ENCODE results near the gene PAQR7.
A peak's percentile ranks its signal among the peaks of the same experiment; 100 is the strongest.

Gene PAQR7, protein sequence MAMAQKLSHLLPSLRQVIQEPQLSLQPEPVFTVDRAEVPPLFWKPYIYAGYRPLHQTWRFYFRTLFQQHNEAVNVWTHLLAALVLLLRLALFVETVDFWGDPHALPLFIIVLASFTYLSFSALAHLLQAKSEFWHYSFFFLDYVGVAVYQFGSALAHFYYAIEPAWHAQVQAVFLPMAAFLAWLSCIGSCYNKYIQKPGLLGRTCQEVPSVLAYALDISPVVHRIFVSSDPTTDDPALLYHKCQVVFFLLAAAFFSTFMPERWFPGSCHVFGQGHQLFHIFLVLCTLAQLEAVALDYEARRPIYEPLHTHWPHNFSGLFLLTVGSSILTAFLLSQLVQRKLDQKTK

GRCh38 chr1:25875154-25875855 is at the start of gene PAQR7:
TSS of gene PAQR7 (minus strand) at chr1:25875708. CDS start at chr1:25863839, 11,869 bp downstream.
- DNase-seq: peak; percentile 63

DNA sequence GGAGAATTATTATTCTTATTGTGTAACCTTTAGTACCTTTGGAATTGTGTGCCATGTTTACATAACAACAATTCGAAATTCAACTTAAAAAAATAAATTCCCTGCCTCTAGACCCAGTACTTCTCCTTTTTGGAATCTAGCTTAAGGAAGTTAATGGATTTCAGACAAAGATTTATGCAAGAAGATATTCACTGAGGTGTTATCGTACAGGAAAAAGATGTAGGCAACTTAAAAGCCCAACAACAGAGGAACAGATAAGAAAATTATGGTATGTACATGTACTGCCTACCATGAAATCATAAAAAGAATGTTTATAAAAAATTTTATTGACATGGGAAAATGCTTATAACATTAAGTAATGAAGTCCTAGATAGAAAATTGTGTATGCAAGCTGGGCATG is 48.9 kb upstream of the PAQR7 start:
- no peak for DNase-seq

DNA sequence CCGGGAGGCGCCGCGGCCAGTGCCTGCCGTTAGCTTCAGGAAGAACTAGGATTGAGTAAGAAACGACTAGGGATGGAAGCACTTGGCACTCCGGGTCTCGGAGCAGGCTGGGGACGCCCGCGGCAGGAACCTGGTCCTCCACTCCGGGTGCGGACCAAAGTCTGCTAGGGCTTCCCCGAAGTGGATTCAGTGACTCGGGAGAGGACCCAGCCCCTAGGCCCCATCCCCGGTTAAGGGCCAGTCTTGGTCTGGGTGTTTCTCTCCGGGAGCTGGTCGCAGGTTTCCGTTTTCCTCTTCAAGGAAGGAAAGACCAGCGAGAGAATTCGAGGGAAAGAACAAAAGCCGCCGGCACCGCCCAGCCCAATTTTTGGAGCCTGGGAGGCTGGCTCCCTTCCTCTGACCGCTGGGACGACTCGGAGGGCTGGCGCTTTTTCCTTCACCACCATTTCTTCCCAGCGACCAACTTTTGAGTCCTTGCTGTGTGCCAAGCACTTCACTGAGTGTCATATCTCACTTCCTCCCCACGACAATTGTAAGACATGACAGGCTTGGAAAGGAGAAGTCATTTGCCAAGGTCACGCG is 47.6 kb upstream of the PAQR7 start:
- DNase-seq: peak; percentile 17

DNA sequence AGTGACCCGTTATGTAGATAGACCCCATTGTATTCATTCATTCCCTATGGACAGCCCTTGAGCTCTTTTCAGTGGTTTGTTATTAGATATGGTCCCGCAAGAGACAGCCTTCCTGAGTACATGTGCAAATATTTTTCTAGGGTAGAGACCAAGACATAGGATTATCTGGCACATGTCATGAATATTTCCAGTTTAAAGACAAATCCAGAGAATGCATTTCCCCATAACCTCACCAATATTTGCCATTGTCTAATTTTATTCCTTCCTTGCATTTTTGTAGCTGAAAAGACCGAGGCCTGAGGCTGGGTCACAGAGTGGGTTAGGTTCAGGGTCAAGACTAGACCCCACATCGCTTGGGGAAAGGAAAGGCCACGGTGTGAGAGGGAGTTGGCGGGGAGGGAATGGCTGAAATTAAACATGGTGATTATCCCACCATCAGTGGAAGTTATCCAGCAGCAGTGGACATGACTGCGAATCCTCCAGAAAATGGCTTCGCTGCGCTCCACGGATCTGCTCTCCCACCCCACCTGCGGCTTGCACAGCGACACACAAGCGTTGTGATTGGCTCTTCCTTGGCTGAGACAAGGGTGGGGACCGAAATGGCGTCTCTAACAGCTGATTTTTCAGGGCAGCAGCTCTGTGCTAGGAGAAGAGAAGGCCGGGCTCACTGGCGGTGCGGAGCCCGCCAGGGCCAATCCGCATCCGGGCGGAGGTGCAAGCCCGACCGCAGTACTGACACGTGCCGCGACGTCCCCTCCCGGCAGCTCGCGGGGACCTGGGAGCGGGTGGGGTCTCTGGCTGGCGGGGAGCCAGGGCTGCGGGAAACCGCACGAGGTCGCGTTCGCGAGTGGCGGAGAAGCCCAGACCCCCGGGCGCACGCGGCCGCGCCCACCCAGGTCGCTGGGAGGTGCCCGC is 46.8 kb upstream of the PAQR7 start:
- DNase-seq: peak; percentile 51

DNA sequence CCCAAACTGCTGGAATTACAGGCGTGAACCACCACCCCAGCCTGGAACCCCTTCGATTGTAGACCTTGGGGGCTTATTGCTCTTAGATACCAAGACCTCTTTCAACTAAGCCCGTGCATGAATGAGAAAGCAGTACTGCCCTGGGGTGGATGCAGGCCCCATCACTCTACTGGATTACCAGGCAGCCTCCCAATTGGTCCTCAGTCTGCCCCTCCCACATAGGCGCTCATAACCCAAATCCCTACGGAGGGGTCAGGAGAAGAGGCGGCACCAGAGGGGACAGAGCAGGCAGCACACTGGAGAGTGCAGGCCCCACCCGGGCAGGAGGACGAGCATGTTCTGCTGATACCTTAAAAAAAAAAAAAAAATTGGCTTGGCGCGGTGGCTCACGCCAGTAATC is 43.1 kb upstream of the PAQR7 start:
- DNase-seq: no peak

DNA sequence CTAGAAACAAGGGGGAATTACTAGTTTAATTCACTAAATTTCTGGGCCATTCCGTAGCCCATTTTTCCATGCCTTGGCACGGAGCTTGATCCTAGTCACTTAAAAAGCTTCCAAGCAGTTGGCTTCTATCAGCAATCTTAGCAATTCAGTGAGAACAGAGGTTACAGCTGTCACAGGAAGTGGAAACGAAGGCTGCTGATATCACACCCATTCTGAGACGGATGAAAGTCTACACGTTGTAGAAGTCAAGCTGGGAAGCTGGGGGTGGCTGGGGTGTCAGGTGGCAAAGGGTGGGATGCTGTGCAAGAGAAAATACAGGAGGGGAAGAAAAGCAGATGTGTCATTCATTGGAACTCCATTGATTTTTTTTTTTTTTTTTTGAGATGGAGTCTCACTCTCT is 42.5 kb upstream of the PAQR7 start:
- DNase-seq: peak; percentile 43

DNA sequence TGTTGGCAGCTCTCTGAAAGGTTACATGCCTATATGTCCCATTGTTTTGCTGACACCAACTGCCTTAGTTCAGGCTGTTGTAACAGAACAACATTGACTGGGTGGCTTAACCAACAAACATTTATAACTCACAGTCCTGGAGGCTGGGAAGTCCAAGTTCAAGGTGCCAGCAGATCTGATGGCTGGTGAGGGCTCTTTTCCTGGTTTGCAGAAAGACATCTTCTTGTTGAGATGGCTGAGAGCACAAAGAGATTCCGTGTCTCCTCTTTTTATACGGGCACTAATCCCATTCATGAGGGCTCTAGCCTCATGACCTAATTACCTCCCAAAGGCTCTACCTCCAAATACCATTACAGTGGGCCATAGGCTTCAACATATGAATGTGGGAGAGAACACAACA is 41.0 kb upstream of the PAQR7 start:
- DNase-seq: no peak

- no peak for DNase-seq
Measured at GRCh38 chr1:25914074-25914995, 38.8 kb upstream of the PAQR7 start.

DNA sequence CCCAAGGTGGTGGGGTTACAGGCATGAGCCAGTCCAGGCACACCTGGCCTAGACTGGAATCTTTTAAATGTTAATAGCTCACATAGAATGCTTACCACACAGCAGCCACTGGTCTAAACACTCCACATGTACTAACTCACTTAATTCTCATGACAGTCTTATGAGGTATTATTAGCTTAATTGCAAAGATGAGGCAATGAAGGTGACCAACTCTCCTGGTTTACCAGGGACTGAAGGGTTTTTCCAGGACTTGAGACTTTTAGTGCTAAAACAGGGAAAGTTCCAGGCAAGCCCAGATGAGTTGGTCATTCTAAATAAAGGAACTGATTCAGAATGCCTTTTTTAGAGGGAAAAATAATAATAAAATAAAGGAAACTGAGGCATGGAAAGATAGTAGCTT is 37.7 kb upstream of the PAQR7 start:
- DNase-seq: no peak

DNA sequence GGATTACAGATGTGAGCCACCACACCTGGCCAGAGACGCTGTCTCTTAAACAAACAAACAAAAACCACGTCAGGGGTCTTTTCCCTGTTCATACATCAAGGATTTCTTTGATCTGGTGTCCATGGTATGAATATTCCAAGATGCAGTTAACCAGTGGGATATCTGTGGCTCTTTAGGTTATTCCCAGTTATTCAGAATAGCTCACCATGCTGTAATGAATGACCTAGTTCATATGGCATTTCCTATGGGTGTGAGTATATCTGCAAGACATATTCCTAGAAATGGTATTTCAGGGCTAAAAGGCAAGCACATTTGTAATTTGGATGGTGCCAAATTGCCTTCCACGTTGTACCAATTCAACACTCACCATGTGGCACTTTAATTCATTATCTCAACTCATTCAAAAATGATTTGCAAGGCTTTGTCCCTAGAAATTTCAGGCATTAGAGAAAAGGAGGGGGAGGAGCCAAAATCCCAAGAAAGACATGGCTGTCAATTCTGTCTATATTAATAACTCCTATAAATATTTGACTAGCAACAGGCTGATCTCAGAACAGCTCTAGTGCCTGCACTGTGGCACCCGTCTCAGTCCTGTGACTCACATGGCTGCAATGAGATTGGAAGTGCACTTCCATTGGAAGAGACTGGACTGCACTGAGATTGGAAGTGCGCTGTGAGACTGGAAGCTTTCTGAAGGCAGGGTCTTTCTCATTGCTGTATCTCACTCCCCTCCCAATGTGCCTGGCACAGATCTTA is 36.7 kb upstream of the PAQR7 start:
- no peak for DNase-seq

DNA sequence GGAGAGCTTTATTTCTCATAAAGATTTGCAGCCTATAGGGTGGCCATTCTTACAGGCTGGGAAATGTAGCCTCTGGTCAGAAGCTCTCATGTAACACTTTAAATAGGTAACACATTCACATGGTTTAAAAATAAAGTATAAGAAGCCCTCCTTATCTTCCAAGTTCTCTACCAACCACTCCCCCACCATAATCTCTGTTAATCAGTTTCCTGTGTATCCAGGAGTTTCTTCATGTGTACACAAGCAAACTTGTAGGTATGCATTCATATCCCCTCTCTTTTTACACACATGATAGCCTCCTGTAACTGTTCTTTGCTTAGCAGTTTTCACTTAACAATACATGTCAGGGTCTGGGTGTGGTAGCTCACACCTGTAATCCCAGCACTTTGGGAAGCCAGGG is 35.7 kb upstream of the PAQR7 start:
- DNase-seq: no peak

- DNase-seq: no peak
Measured at GRCh38 chr1:25909040-25909439, 33.5 kb upstream of the PAQR7 start.

- DNase-seq: no peak
Measured at GRCh38 chr1:25908161-25908560, 32.7 kb upstream of the PAQR7 start.

DNA sequence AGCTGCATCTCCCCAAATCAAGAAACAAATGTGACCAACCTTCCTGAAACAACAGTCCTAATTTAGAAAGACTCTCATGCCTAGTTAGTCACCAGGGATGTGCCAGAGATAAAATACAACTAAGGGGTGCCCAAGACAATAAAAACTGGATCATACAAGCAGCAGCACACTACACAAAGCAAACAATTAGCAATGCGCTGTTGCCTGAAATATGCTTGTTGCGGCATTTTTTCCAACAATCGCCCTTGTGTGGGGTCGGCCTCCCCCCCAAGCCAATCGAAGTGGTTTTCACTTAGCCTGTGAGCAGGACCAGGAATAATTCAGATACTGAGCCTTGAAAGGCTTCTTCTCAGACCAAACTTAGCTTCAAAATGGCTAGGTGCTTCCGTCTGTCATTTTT is 32.1 kb upstream of the PAQR7 start:
- no peak for DNase-seq

- DNase-seq: no peak
Measured at GRCh38 chr1:25906644-25907300, 31.3 kb upstream of the PAQR7 start.

GRCh38 chr1:25905680-25906643 is 30.5 kb upstream of the PAQR7 start, which contains the start of gene STMN1:
TSS of gene STMN1 (minus strand) at chr1:25906419. CDS start at chr1:25904676, 1,743 bp downstream.
- DNase-seq: peak; percentile 96

DNA sequence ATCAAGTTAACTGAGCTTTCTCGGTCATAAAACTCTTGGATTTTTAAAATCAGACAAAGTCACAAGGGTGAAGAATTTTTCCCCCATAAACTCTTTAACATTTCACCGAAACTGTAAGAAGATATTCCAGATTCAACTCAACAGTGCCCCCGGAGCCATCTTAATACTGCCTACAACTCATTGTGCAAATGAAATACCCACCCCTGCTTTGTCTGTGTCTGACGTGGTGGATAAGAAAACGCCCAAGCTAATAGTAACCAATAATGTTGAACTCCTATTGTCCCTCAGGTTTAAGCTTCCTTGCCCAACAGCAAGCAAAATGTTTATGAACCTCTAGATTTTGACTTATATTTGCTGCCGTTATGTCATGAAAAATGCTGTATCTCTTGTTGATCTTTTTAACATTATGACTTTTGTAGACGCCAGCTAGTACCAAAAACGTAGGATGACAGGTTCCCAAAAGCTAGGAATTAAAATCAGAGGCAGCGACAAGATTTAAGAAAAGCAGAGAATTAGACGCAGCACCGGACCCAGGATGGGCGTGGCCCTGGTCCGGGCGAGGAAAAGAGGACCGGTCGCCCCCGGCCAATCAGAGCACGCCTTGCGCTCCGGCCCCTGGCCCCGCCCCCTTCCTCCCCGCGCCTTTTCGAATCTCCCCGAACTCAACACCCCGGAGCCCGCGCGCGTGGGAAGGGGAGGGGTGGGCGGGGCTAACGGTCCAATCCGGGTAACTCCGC is 29.6 kb upstream of the PAQR7 start:
- peak; percentile 97 for DNase-seq

DNA sequence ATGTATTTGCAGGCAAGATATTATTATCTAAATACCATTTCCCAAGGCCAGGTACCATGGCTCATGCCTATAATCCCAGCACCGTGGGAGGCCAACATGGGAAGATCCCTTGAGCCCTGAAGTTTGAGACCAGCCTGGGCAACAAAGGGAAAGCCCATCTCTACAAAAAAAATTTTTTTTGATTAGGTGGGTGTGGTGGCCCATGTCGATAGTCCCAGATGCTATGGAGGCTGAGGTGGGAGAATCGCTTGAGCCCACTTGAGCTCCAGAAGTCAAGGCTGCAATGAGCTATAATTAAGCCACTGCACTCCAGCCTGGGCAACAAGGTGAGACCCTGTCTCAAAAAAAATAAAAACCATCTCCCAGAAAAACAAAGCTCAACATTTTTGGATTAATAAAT is 28.5 kb upstream of the PAQR7 start:
- no peak for DNase-seq

DNA sequence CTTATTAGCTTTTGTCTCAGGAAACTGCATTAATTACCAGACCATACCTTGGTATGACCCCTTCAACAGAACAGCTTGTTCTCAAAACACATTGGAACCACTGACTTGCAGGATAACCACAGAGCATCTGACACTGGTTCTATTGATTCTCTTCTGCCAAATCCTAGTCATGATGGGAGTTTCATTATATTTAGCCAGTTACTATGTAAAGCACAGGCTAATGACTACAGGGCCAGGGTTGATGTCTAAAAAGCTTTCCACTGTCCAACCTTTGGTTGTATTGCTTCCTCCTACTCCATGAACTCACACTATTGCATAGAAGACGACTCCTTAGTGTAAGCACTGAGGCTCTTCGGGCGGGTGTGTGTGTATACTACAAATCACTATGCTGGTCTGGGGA is 27.0 kb upstream of the PAQR7 start:
- DNase-seq: no peak
